Fibroblast of lung (primary cell): ENCODE measurements around the gene RBM11. TPM values are rescaled to one million over a fixed set of nuclear protein-coding genes. Genes with fewer than 3 reads are reported as not detected.

Source experiments
- DNase-seq, 2 donors: peaks; one replicate each; pipeline versions ENCODE4 v3.0.0 to v3.0.0-alpha.2; 2010; ENCODE audit warnings: low read depth in 2 of 2
- H2AFZ ChIP-seq: 2 replicates; pipeline ENCODE4 v1.5.1; 2012; ENCODE audit warnings: low read length, control low read depth, inconsistent platforms
- H3K27ac ChIP-seq: 2 replicates; pipeline ENCODE4 v1.5.1; 2011; ENCODE audit warnings: low read length, control low read depth; ENCODE audit not compliant: insufficient read depth
- H3K27me3 ChIP-seq: 2 replicates; pipeline ENCODE4 v1.5.1; 2011; ENCODE audit warnings: mild to moderate bottlenecking, low read length; ENCODE audit not compliant: control insufficient read depth, insufficient read depth
- H3K36me3 ChIP-seq: 2 replicates; pipeline ENCODE4 v1.5.1; 2011; ENCODE audit warnings: low read length; ENCODE audit not compliant: control insufficient read depth, insufficient read depth
- H3K4me1 ChIP-seq: 2 replicates; pipeline ENCODE4 v1.5.1; 2011; ENCODE audit warnings: low read length; ENCODE audit not compliant: control insufficient read depth, insufficient read depth; ENCODE audit errors: extremely low read depth
- H3K4me2 ChIP-seq: 2 replicates; pipeline ENCODE4 v1.5.1; 2011; ENCODE audit warnings: low read length, control low read depth; ENCODE audit not compliant: insufficient read depth; ENCODE audit errors: extremely low read depth
- H3K4me3 ChIP-seq, 4 experiments: fragments of 200-600 bp in 1 of 4; sonication (generic) in 1 of 4; replicated peaks in 1 of 4; 2 replicates each; pipeline ENCODE4 v1.5.1; 2011 to 2016; ENCODE audit warnings: low read length in 4 of 4, low read depth in 3 of 4, mild to moderate bottlenecking in 3 of 4, control low read depth in 2 of 4, inconsistent platforms in 1 of 4, mixed read lengths in 1 of 4; ENCODE audit not compliant: insufficient read depth in 1 of 4; ENCODE audit errors: control extremely low read depth in 1 of 4
- H3K79me2 ChIP-seq: 2 replicates; pipeline ENCODE4 v1.5.1; 2012; ENCODE audit warnings: mild to moderate bottlenecking, low read length, inconsistent platforms; ENCODE audit not compliant: control insufficient read depth, insufficient read depth
- H3K9ac ChIP-seq: 2 replicates; pipeline ENCODE4 v1.5.1; 2011; ENCODE audit warnings: mild to moderate bottlenecking, low read length, control low read depth; ENCODE audit not compliant: insufficient read depth
- H3K9me3 ChIP-seq: 2 replicates; pipeline ENCODE4 v1.5.1; 2012; ENCODE audit warnings: low read depth, low read length; ENCODE audit not compliant: control insufficient read depth, insufficient read depth
- H4K20me1 ChIP-seq: 2 replicates; pipeline ENCODE4 v1.5.1; 2011; ENCODE audit warnings: low read length; ENCODE audit not compliant: control insufficient read depth, insufficient read depth; ENCODE audit errors: extremely low read depth
- CTCF ChIP-seq, 2 donors: IDR thresholded peaks in 1 of 2; conservative IDR thresholded peaks in 1 of 2; 1 replicate in 1 of 2; 2 replicates in 1 of 2; pipeline ENCODE4 v1.5.1; 2011 to 2012; ENCODE audit warnings: low read length in 2 of 2, control low read depth in 1 of 2, inconsistent platforms in 1 of 2, low read depth in 1 of 2, mild to moderate bottlenecking in 1 of 2
- EZH2 ChIP-seq: IDR thresholded peaks from 2 replicates; pipeline ENCODE4 v1.5.1; 2012; ENCODE audit warnings: low read length, control low read depth, mild to moderate bottlenecking; ENCODE audit errors: missing control alignments
- polyA plus RNA-seq, 2 donors: library from polyadenylated mRNA; depleted of rRNA in 1 of 2; stranded (reverse) in 1 of 2; unstranded in 1 of 2; fragments of >200 nt; gene quantifications; 2 replicates each; pipeline ENCODE4 v1.2.1, GENCODE V29; 2011 to 2012; ENCODE audit warnings: missing spikeins in 1 of 2
- total RNA-seq: library from RNA; depleted of rRNA; stranded (reverse); fragments of >200 nt; gene quantifications from 2 replicates; pipeline ENCODE4 v1.2.1, GENCODE V29; 2014

The RBM11 gene
- total and polyA plus RNA-seq, 2 donors (not counting 1 experiment from before 2014, with no cell fraction given) = 0.11 to 0.17 TPM

GRCh38 chr21:14271641-14272040 lies 55.7 kb downstream of the RBM11 start:
- TF ChIP-seq EZH2 (no peak), CTCF (conservative IDR thresholded peaks at IDR 0.05 in 1 of 2, IDR thresholded peaks at IDR 0.05 in 1 of 2; ENCODE audit: low read depth in 1 of 2, low read length in 2 of 2) (no peak)
- no peaks in the 10 kb centered on the region for H4K20me1 ChIP-seq
- no peaks in the 10 kb centered on the region for H3K27me3 ChIP-seq
- no peaks in the 10 kb centered on the region for H3K4me1 ChIP-seq
- no peak overlapping the region for H3K4me3 ChIP-seq
- no peak for DNase-seq
- H3K9ac ChIP-seq = no peak overlapping the region
- no peak overlapping the region for H3K4me2 ChIP-seq
- no peak overlapping the region for H2AFZ ChIP-seq
- H3K36me3 ChIP-seq = no peaks in the 10 kb centered on the region
- H3K27ac ChIP-seq = no peak overlapping the region
- H3K9me3 ChIP-seq = no peaks in the 10 kb centered on the region
- no peaks in the 10 kb centered on the region for H3K79me2 ChIP-seq

- no peaks in the 10 kb centered on the region for H3K36me3 ChIP-seq
- H4K20me1 ChIP-seq = no peaks in the 10 kb centered on the region
- H3K9me3 ChIP-seq = no peaks in the 10 kb centered on the region
- no peak overlapping the region for H3K4me3 ChIP-seq
- H3K4me2 ChIP-seq = no peak overlapping the region
- no peak for TF ChIP-seq CTCF (conservative IDR thresholded peaks at IDR 0.05 in 1 of 2, IDR thresholded peaks at IDR 0.05 in 1 of 2; ENCODE audit: low read depth in 1 of 2, low read length in 2 of 2)
- no peak overlapping the region for H3K27ac ChIP-seq
- no peak for DNase-seq
- no peaks in the 10 kb centered on the region for H3K4me1 ChIP-seq
- H3K9ac ChIP-seq = no peak overlapping the region
- H3K79me2 ChIP-seq = no peaks in the 10 kb centered on the region
- no peaks in the 10 kb centered on the region for H3K27me3 ChIP-seq
- no peak overlapping the region for H2AFZ ChIP-seq
These were observed 58.0 kb downstream of the RBM11 start for GRCh38 chr21:14273736-14274538.

- Histone ChIP-seq H3K79me2 (no peaks in the 10 kb centered on the region), H3K4me1 (no peaks in the 10 kb centered on the region), H3K9me3 (no peaks in the 10 kb centered on the region), H3K9ac (no peak overlapping the region), H3K36me3 (no peaks in the 10 kb centered on the region), H2AFZ (no peak overlapping the region), H4K20me1 (no peaks in the 10 kb centered on the region), H3K27ac (no peak overlapping the region), H3K4me2 (no peak overlapping the region), H3K27me3 (no peaks in the 10 kb centered on the region), H3K4me3 (no peak overlapping the region)
- TF ChIP-seq CTCF (conservative IDR thresholded peaks at IDR 0.05 in 1 of 2, IDR thresholded peaks at IDR 0.05 in 1 of 2; ENCODE audit: low read depth in 1 of 2, low read length in 2 of 2) (no peak), EZH2 (no peak)
- DNase-seq = no peak
These were observed 59.8 kb downstream of the RBM11 start for GRCh38 chr21:14275702-14276205.

Other genes starting within 250 kb of the RBM11 start
- not detected in 2 replicates for gene LIPI, start 5.2 kb upstream of the RBM11 start, total RNA-seq
- not detected in 2 replicates for gene LIPI, start 5.2 kb upstream of the RBM11 start, polyA plus RNA-seq
- gene HSPA13, start 167.0 kb downstream of the RBM11 start, total RNA-seq = 51.1 and 63.6 TPM in 2 replicates
- gene HSPA13, start 167.0 kb downstream of the RBM11 start, polyA plus RNA-seq = 31.3 and 39.5 TPM in 2 replicates